B cell (primary cell): ENCODE results near the gene GPNMB.

Experiments
- EZH2 ChIP-seq: IDR thresholded peaks from 2 replicates; pipeline ENCODE4 v1.6.1; 2012; ENCODE audit warnings: borderline replicate concordance, low read depth, mild to moderate bottlenecking, moderate library complexity, low read length; ENCODE audit not compliant: insufficient read depth, poor library complexity, severe bottlenecking
- TF ChIP-seq, protein P1 (sequence below): fragments of 200-600 bp; IDR thresholded peaks from one replicate; pipeline ENCODE4 v1.8.0; 2022; ENCODE audit warnings: antibody characterized with exemption, mild to moderate bottlenecking

DNA sequence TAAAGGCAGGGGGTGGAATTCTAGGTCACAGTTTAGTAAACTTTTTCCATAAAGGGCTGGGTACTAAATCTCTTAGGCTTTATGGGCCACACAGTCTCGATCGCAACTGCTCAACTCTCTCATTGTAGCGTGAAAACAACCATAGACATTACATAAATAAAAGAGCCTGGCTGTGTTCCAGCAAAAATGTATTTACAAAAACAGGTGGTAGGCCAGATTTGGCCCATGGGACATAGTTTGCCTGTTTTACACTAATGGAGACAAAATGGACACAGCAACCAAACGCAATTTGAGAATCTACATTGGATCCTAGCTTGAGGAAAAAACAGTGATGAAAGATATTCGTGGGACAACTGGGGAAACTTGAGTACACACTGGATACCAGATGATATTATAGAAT, 29.3 kb downstream of the GPNMB start:
- TF ChIP-seq, protein P1, sequence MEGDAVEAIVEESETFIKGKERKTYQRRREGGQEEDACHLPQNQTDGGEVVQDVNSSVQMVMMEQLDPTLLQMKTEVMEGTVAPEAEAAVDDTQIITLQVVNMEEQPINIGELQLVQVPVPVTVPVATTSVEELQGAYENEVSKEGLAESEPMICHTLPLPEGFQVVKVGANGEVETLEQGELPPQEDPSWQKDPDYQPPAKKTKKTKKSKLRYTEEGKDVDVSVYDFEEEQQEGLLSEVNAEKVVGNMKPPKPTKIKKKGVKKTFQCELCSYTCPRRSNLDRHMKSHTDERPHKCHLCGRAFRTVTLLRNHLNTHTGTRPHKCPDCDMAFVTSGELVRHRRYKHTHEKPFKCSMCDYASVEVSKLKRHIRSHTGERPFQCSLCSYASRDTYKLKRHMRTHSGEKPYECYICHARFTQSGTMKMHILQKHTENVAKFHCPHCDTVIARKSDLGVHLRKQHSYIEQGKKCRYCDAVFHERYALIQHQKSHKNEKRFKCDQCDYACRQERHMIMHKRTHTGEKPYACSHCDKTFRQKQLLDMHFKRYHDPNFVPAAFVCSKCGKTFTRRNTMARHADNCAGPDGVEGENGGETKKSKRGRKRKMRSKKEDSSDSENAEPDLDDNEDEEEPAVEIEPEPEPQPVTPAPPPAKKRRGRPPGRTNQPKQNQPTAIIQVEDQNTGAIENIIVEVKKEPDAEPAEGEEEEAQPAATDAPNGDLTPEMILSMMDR: no peak
- TF ChIP-seq EZH2: no peak
